Stimulated activated naive B cell treated with anti-CD40 and anti-IgM and Interleukin-4, amounts not matched to agents 10 μg/mL and 1 μg/mL and 100 μg/mL, for 72 hours (primary cell): ENCODE data around the gene AACS.
A peak's percentile ranks its signal among the peaks of the same experiment; 100 is the strongest.

Experiments
- ATAC-seq, 2 donors: fragments of 150-1000 bp; cut with Tn5 transposase; replicated peaks; 2 replicates each; pipeline ENCODE4 v1.10.0; 2021; ENCODE audit warnings: moderate library complexity in 1 of 2
- DNase-seq: peaks from one replicate; pipeline ENCODE4 v3.0.0; 2021
- H3K27ac Mint-ChIP-seq: one replicate; pipeline ENCODE4 v1.8.0; 2022; ENCODE audit warnings: mild to moderate bottlenecking, mixed read lengths
- H3K27me3 Mint-ChIP-seq, 2 donors: one replicate each; pipeline ENCODE4 v1.8.0; 2022; ENCODE audit warnings: mixed read lengths in 2 of 2
- H3K36me3 Mint-ChIP-seq, 2 donors: one replicate each; pipeline ENCODE4 v1.8.0; 2022; ENCODE audit warnings: mixed read lengths in 2 of 2, mild to moderate bottlenecking in 1 of 2
- H3K4me1 Mint-ChIP-seq, 2 donors: one replicate each; pipeline ENCODE4 v1.8.0; 2022; ENCODE audit warnings: mixed read lengths in 2 of 2, mild to moderate bottlenecking in 1 of 2
- H3K4me3 Mint-ChIP-seq, 2 donors: one replicate each; pipeline ENCODE4 v1.8.0; 2022; ENCODE audit warnings: mild to moderate bottlenecking in 2 of 2, mixed read lengths in 2 of 2, moderate library complexity in 1 of 2
- H3K9me3 Mint-ChIP-seq, 2 donors: one replicate each; pipeline ENCODE4 v1.8.0; 2022; ENCODE audit warnings: mixed read lengths in 2 of 2, mild to moderate bottlenecking in 1 of 2

The AACS gene

GRCh38 chr12:125149160-125150108 lies 84.2 kb downstream of the AACS start:
- no peak overlapping the region for H3K4me3 Mint-ChIP-seq
- peak; percentile 48 for DNase-seq
- peaks cover 0 to 7% of the 10 kb centered on the region in 2 donors for H3K27me3 Mint-ChIP-seq
- peaks cover 0 to 1% of the 10 kb centered on the region in 2 donors for H3K36me3 Mint-ChIP-seq
- peak overlapping the region; percentile 31 for H3K27ac Mint-ChIP-seq
- peak; percentile 90 to 95 for ATAC-seq
- H3K4me1 Mint-ChIP-seq: peaks cover 8 to 18% of the 10 kb centered on the region in 2 donors
- peaks cover 0 to 1% of the 10 kb centered on the region in 2 donors for H3K9me3 Mint-ChIP-seq

GRCh38 chr12:125151284-125151683 lies 86.0 kb downstream of the AACS start:
- no peak overlapping the region for H3K27ac Mint-ChIP-seq
- peaks cover 0 to 1% of the 10 kb centered on the region in 2 donors for H3K36me3 Mint-ChIP-seq
- ATAC-seq: no peak
- H3K27me3 Mint-ChIP-seq: peaks cover 0 to 9% of the 10 kb centered on the region in 2 donors
- DNase-seq: no peak
- H3K4me1 Mint-ChIP-seq: peaks cover 8 to 18% of the 10 kb centered on the region in 2 donors
- H3K9me3 Mint-ChIP-seq: peaks cover 0 to 1% of the 10 kb centered on the region in 2 donors
- no peak overlapping the region for H3K4me3 Mint-ChIP-seq

- Mint-ChIP-seq H3K9me3 (peaks cover 0 to 1% of the 10 kb centered on the region in 2 donors), H3K4me3 (no peak overlapping the region), H3K27me3 (peaks cover 0 to 9% of the 10 kb centered on the region in 2 donors), H3K4me1 (peaks cover 8 to 17% of the 10 kb centered on the region in 2 donors), H3K36me3 (peaks cover 0 to 1% of the 10 kb centered on the region in 2 donors), H3K27ac (peak overlapping the region; percentile 27)
- ATAC-seq (no peak), DNase-seq (no peak)
Observed at GRCh38 chr12:125152463-125152862, 87.2 kb downstream of the AACS start.

- H3K27me3 Mint-ChIP-seq: peaks cover 0 to 9% of the 10 kb centered on the region in 2 donors
- no peak for ATAC-seq
Observed at GRCh38 chr12:125155366-125155765, 90.1 kb downstream of the AACS start.

GRCh38 chr12:125157177-125157576 lies 91.9 kb downstream of the AACS start:
- Mint-ChIP-seq H3K4me3 (no peak overlapping the region), H3K4me1 (no peaks in the 10 kb centered on the region), H3K27ac (no peak overlapping the region), H3K36me3 (no peaks in the 10 kb centered on the region), H3K27me3 (peaks cover 0 to 16% of the 10 kb centered on the region in 2 donors), H3K9me3 (no peaks in the 10 kb centered on the region)
- ATAC-seq (no peak), DNase-seq (no peak)

More at GRCh38 chr12:125155366-125155765, 90.1 kb downstream of the AACS start:
- Mint-ChIP-seq H3K4me1 (peaks cover under 1 to 2% of the 10 kb centered on the region in 2 donors), H3K9me3 (no peaks in the 10 kb centered on the region), H3K27ac (no peak overlapping the region), H3K4me3 (no peak overlapping the region), H3K36me3 (no peaks in the 10 kb centered on the region)
- DNase-seq: no peak

GRCh38 chr12:125159702-125160101 lies 94.5 kb downstream of the AACS start:
- H3K4me1 Mint-ChIP-seq: no peaks in the 10 kb centered on the region
- H3K9me3 Mint-ChIP-seq: no peaks in the 10 kb centered on the region
- no peaks in the 10 kb centered on the region for H3K36me3 Mint-ChIP-seq
- H3K4me3 Mint-ChIP-seq: no peak overlapping the region
- H3K27me3 Mint-ChIP-seq: peaks cover 7 to 12% of the 10 kb centered on the region in 2 donors
- DNase-seq (no peak), ATAC-seq (no peak)
- no peak overlapping the region for H3K27ac Mint-ChIP-seq

GRCh38 chr12:125160281-125160955 lies 95.2 kb downstream of the AACS start:
- no peaks in the 10 kb centered on the region for H3K4me1 Mint-ChIP-seq
- H3K9me3 Mint-ChIP-seq: no peaks in the 10 kb centered on the region
- H3K4me3 Mint-ChIP-seq: no peak overlapping the region
- no peak overlapping the region for H3K27ac Mint-ChIP-seq
- DNase-seq: no peak
- no peaks in the 10 kb centered on the region for H3K36me3 Mint-ChIP-seq
- ATAC-seq: no peak
- H3K27me3 Mint-ChIP-seq: peaks cover 13 to 17% of the 10 kb centered on the region in 2 donors

- Mint-ChIP-seq H3K4me3 (no peak overlapping the region), H3K27me3 (peaks cover 13 to 17% of the 10 kb centered on the region in 2 donors), H3K36me3 (no peaks in the 10 kb centered on the region), H3K9me3 (no peaks in the 10 kb centered on the region), H3K4me1 (no peaks in the 10 kb centered on the region), H3K27ac (no peak overlapping the region)
- DNase-seq (no peak), ATAC-seq (no peak)
Observed at GRCh38 chr12:125161712-125162022, 96.4 kb downstream of the AACS start.

- Mint-ChIP-seq H3K4me3 (no peak overlapping the region), H3K36me3 (no peaks in the 10 kb centered on the region), H3K4me1 (no peaks in the 10 kb centered on the region), H3K9me3 (no peaks in the 10 kb centered on the region), H3K27ac (no peak overlapping the region), H3K27me3 (peaks cover 15 to 20% of the 10 kb centered on the region in 2 donors)
- DNase-seq (no peak), ATAC-seq (no peak)
Observed at GRCh38 chr12:125162489-125163028, 97.3 kb downstream of the AACS start.

- Mint-ChIP-seq H3K36me3 (no peaks in the 10 kb centered on the region), H3K9me3 (no peaks in the 10 kb centered on the region), H3K4me1 (no peaks in the 10 kb centered on the region), H3K4me3 (no peak overlapping the region), H3K27ac (no peak overlapping the region), H3K27me3 (peaks cover 21 to 26% of the 10 kb centered on the region in 2 donors)
- DNase-seq (no peak), ATAC-seq (no peak)
Observed at GRCh38 chr12:125163148-125163547, 97.9 kb downstream of the AACS start.

- Mint-ChIP-seq H3K27ac (no peak overlapping the region), H3K27me3 (peaks cover 21 to 28% of the 10 kb centered on the region in 2 donors), H3K36me3 (no peaks in the 10 kb centered on the region), H3K4me1 (no peaks in the 10 kb centered on the region), H3K9me3 (no peaks in the 10 kb centered on the region), H3K4me3 (no peak overlapping the region)
- ATAC-seq (no peak), DNase-seq (no peak)
Observed at GRCh38 chr12:125164541-125164940, 99.3 kb downstream of the AACS start.

GRCh38 chr12:125166041-125166440 lies 100.8 kb downstream of the AACS start:
- peaks cover 26 to 34% of the 10 kb centered on the region in 2 donors for H3K27me3 Mint-ChIP-seq
- no peak overlapping the region for H3K27ac Mint-ChIP-seq
- no peak for DNase-seq
- no peaks in the 10 kb centered on the region for H3K9me3 Mint-ChIP-seq
- no peak overlapping the region for H3K4me3 Mint-ChIP-seq
- H3K4me1 Mint-ChIP-seq: no peaks in the 10 kb centered on the region
- ATAC-seq: no peak
- H3K36me3 Mint-ChIP-seq: no peaks in the 10 kb centered on the region

GRCh38 chr12:125167658-125168057 lies 102.4 kb downstream of the AACS start:
- no peaks in the 10 kb centered on the region for H3K4me1 Mint-ChIP-seq
- no peak overlapping the region for H3K4me3 Mint-ChIP-seq
- no peaks in the 10 kb centered on the region for H3K9me3 Mint-ChIP-seq
- ATAC-seq (no peak), DNase-seq (no peak)
- H3K36me3 Mint-ChIP-seq: no peaks in the 10 kb centered on the region
- H3K27me3 Mint-ChIP-seq: peaks cover 28 to 34% of the 10 kb centered on the region in 2 donors
- H3K27ac Mint-ChIP-seq: no peak overlapping the region

- peaks cover 33 to 40% of the 10 kb centered on the region in 2 donors for H3K27me3 Mint-ChIP-seq
- H3K4me3 Mint-ChIP-seq: no peak overlapping the region
- DNase-seq (no peak), ATAC-seq (no peak)
- H3K36me3 Mint-ChIP-seq: no peaks in the 10 kb centered on the region
- H3K4me1 Mint-ChIP-seq: no peaks in the 10 kb centered on the region
- H3K27ac Mint-ChIP-seq: no peak overlapping the region
- H3K9me3 Mint-ChIP-seq: no peaks in the 10 kb centered on the region
Observed at GRCh38 chr12:125169451-125169850, 104.2 kb downstream of the AACS start.
